Activated CD4-positive, alpha-beta T cell treated with anti-CD3 and anti-CD28 coated beads, Interleukin-2, Interleukin-4, amounts not matched to agents 100 ng/mL and 50 ng/mL, durations not matched to agents 16 hours and 8 hours (primary cell): ENCODE measurements around the gene FAM167B.
"Not testable (repeated sequence)": the region's sequence is repeated elsewhere in the genome, so short reads cannot be mapped to it uniquely, and the experiment has no call there.

Experiments
- DNase-seq: peaks from one replicate; pipeline ENCODE4 v3.0.0-alpha.2; 2020; ENCODE audit warnings: low spot score

The FAM167B gene

DNA sequence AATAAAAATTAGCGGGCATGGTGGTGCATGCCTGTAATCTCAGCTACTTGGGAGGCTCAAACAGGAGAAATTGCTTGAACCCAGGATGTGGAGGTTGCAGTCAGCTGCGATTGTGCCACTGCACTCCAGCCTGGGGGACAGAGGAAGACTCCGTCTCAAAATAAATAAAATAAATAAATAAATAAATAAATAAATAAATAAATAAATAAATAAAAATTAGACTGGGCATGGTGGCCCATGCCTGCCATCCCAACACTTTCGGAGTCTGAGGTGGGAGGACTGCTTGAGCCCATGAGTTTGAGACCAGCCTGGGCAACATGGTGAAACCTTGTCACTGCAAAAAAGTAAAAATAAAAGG lies 16.2 kb downstream of the FAM167B start:
- not testable (repeated sequence) for DNase-seq

DNA sequence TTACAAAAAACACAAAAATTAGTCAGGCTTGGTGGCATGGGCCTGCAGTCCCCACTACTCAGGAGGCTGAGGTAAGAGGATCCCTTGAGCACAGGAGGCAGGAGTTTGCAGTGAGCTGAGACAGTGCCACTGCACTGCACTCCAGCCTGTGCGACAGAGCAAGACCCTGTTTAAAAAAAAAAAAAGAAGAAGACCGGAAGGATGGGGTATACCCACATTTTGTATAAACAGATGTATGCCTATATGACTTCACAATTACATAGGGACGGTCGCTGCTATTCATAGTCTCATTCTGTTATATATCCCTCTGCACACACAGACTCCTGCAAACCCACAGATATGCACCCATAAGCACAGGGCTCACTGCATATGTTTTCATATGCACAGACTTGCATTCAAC lies 16.7 kb downstream of the FAM167B start:
- DNase-seq: no peak

DNA sequence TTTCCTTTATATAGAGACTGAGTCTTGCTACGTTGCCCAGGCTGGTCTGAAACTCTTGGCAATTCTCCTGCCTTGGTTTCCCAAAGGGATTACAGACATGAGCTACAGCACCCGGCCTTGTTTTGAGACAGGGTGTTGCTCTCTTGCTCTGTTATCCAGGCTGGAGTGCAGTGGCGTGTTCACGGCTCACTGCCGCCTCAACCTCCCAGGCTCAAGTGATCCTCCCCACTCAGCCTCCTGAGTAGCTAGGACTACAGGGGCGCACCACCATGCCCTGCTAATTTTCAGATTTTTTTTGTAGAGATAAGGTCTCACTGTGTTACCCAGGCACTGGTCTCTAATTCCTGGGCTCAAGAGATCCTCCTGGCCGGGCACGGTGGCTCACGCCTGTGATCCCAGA lies 18.8 kb downstream of the FAM167B start:
- DNase-seq: no peak

DNA sequence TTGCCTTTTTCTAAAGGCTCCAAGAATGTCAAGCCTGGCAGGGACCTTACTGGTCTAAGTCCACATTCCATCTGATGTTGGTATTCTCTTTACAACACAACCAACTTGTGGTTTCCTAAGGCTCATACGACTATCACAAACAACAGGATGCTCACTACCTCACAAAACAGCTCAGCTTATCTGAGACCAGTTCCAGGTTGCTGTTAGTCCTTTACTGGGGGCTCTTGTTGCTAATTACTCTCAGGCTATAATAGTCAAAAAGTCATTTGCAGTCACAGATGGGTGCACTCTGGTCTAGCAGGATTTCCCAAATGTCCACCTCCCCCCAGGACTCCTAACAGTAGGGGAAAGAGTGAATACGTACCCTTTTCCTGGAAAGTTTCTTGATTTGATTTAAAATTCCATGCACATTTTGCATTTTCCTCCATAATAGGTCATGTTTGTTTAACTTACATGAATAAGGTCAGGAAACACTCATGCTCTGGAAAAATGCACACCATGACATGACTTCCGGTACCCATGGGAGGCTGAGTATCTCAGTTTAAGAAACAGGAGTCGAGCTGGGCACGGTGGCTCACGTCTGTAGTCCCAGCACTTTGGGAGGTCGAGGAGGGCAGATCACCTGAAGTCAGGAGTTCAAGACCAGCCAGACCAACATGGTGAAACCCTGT lies 20.0 kb downstream of the FAM167B start:
- DNase-seq: no peak

DNA sequence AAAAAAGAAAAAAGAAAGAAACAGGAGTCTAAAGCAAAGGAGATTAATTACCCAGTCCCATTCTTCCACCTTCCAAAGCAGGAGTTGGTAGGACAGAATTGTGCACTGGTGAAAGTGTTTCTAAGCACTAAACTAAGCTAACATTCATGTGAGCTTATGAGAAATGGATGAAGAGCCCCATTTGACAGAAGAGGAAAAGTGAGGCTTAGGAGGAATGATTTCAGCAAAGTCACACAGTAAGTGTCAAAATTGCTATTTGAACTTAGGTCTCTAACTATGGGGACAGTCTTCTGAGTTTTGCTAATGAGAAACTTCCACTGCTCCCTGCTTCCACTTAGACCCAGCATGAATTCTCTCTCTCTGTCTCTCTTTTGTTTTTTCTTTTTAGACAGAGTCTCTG lies 22.7 kb downstream of the FAM167B start:
- DNase-seq: no peak

DNA sequence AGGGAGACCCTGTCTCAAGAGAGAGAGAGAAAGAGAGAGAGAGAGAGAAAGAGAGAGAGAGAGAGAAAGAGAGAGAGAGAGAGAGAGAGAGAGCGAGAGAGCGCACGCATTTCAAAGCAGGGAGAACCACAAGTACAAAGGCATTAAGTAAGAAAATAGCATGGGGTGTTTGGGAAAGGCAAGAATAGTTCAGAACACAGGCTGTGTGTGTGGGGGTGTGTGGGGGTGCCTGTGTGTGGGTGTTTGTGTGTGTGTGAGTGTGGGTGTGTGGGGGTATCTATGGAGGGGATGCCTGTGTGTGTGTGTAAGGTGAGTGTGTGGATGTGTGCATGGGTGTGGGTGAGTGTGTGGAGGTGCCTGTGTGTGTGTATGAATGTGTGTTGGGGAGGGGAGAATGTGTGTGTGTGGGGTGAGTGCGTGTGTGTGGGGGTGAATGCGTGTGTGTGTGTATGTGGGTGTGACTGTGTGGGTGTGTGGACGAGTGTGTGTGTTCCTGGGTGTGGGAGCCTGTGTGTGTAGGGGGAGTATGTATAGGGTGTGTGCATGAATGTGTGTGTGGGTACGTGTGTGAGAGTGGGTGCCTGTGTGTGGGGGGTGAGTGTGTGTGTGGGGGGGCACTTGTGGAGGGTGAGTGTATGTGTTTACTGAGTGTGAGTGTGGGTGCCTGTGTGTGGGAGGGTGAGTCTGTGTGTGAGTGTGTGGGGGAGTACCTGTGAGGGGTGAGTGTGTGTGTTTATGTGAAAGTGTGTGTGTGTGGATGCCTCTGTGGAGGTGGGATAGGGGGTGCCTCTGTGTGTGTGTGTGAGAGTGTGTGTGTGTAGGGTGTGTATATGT lies 25.8 kb downstream of the FAM167B start:
- DNase-seq: no peak

DNA sequence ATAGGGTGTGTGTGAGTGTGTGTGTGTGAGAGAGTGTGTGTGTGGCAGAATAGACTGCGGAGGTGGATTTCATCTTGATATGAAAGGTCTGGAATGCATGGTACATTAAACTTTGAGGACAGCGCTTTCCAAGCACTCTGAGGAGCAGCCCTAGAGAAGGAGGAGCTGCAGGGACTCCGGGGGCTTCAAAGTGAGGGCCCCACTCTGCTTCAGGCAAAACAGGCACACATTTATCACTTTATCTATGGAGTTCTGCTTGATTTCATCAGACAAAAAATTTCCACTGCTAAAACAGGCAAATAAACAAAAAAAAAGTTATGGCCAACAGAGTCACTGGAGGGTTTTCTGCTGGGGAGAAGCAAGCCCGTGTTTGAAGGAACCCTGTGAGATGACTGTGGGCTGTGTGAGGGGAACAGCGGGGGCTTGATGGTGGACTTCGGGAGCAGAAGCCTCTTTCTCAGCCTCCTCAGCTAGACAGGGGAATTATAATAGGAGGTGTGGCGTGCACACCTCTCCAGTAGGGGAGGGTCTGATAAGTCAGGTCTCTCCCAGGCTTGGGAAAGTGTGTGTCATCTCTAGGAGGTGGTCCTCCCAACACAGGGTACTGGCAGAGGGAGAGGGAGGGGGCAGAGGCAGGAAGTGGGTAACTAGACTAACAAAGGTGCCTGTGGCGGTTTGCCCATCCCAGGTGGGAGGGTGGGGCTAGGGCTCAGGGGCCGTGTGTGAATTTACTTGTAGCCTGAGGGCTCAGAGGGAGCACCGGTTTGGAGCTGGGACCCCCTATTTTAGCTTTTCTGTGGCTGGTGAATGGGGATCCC lies 26.6 kb downstream of the FAM167B start:
- peak; percentile 72 for DNase-seq

DNA sequence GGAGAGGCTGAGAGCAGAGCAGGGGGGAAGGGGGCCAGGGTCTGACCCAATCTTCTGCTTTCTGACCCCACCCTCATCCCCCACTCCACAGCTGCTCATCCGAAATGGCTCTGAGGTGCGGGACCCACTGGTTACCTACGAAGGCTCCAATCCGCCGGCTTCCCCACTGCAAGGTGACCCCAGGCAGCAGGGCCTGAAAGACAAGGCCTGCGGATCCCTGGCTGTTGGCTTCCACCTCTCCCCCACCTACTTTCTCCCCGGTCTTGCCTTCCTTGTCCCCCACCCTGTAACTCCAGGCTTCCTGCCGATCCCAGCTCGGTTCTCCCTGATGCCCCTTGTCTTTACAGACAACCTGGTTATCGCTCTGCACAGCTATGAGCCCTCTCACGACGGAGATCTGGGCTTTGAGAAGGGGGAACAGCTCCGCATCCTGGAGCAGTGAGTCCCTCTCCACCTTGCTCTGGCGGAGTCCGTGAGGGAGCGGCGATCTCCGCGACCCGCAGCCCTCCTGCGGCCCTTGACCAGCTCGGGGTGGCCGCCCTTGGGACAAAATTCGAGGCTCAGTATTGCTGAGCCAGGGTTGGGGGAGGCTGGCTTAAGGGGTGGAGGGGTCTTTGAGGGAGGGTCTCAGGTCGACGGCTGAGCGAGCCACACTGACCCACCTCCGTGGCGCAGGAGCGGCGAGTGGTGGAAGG lies 27.8 kb downstream of the FAM167B start:
- no peak for DNase-seq

DNA sequence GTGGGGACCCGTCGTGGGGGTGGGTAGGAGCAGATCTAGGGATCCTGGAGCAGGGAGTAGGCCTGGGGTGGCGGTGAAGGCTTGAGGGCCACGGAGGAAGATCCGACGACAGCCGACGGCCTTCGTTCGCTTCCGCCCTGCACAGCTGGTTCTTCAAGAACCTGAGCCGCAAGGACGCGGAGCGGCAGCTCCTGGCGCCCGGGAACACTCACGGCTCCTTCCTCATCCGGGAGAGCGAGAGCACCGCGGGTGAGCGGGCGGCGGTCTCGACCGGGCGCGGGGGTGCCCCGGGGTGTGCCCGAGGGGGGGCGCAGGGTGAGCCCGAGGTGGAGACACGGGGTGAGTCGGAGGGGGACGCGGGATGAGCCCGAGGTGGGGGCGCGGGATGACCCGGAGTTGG lies 28.4 kb downstream of the FAM167B start:
- no peak for DNase-seq

DNA sequence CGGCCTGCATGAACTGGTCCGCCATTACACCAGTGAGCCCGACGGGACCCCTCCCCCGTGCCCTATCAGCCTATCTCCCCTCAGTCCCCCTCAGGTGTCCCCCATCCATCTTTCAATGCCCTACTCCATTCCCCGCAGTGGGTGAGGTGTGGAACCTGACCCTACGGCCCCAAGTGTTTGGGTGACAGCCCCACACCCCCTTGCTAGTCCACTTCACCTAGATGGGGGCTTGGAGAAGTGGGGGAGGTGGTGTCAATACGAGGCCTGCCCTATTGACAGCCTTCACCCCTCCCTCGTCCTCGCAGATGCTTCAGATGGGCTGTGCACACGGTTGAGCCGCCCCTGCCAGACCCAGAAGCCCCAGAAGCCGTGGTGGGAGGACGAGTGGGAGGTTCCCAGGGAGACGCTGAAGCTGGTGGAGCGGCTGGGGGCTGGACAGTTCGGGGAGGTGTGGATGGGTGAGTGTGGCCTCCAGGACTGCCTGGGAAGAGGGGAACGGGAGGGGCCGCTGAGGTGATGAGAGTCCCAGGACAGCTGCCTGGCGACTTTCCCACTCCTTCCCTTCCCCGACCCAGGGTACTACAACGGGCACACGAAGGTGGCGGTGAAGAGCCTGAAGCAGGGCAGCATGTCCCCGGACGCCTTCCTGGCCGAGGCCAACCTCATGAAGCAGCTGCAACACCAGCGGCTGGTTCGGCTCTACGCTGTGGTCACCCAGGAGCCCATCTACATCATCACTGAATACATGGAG lies 29.2 kb downstream of the FAM167B start:
- no peak for DNase-seq

DNA sequence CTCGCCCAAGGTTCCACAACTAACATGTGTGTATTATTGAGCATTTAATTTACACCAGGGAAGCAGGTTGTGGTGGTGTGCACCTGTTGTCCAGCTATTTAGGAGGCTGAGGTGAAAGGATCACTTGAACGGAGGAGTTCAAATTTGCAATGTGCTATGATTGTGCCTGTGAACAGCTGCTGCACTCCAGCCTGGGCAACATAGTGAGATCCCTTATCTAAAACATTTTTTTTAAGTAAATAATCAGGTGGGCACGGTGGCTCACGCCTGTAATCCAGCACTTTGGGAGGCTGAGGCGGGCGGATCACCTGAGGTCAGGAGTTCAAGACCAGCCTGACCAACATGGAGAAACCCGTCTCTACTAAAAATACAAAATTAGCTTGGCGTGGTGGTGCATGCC lies 37.8 kb downstream of the FAM167B start:
- not testable (repeated sequence) for DNase-seq

DNA sequence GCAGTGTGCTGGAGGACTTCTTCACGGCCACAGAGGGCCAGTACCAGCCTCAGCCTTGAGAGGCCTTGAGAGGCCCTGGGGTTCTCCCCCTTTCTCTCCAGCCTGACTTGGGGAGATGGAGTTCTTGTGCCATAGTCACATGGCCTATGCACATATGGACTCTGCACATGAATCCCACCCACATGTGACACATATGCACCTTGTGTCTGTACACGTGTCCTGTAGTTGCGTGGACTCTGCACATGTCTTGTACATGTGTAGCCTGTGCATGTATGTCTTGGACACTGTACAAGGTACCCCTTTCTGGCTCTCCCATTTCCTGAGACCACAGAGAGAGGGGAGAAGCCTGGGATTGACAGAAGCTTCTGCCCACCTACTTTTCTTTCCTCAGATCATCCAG lies 38.6 kb downstream of the FAM167B start:
- DNase-seq: no peak

DNA sequence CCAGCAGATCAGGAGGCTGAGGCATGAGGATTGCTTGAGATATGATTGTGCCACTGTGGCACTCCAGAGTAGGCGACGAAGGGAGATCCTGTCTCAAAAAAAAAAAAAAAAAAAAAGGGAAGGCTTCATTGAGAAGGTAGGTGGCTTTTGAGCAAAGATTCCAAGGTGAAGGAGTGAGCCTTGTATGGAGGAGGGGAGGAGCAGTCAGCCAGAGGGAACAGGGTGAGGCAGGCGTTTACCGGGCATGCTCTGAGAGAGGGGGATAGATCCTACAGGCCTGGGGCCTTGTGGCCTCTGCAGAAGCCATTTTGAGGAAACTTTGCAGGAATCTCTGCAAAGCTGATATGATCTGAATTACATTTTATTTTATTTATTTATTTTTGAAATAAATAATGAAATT lies 39.7 kb downstream of the FAM167B start:
- DNase-seq: no peak

DNA sequence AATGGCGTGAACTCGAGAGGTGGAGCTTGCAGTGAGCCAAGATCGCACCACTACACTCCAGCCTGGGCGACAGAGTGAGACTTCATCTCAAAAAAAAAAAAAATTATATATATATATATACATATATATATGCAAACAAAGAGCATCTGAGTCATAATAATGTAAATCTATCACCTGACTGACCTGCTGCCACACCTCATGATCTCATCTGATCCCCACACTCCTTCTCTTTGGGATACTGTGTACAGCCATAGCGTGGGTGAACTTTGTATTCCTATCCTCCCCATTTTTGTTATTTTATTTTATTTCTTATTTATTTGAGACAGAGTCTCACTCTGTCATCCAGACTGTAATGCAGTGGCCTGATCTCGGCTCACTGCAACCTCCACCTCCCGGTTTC lies 42.2 kb downstream of the FAM167B start:
- DNase-seq: no peak

DNA sequence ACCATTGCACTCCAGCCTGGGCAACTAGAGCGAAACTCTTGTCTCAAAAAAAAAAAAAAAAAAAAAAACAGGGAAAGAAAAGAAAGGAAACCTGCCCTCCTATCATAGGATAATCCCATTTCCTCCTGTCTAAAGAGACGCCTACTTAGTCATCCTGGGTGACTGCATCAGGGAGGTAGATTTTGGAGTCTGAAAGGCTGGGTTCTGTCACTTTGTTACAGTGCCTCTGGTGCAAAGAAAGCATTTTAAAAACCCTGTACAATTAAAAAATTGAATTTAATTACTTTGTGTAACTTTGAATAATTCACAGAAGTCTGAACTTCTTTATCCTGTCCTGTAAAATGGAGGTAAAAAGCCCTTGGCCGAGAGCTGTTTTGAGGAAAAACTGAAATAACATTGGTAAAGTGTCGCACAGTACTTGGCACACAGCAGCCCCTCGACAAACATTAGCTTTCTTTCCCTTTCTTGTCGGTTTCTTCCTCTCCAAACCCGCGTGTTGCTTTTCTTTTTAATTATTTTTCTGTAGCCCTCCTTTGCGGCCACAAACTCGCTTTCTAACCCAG lies 44.2 kb downstream of the FAM167B start:
- no peak for DNase-seq

DNA sequence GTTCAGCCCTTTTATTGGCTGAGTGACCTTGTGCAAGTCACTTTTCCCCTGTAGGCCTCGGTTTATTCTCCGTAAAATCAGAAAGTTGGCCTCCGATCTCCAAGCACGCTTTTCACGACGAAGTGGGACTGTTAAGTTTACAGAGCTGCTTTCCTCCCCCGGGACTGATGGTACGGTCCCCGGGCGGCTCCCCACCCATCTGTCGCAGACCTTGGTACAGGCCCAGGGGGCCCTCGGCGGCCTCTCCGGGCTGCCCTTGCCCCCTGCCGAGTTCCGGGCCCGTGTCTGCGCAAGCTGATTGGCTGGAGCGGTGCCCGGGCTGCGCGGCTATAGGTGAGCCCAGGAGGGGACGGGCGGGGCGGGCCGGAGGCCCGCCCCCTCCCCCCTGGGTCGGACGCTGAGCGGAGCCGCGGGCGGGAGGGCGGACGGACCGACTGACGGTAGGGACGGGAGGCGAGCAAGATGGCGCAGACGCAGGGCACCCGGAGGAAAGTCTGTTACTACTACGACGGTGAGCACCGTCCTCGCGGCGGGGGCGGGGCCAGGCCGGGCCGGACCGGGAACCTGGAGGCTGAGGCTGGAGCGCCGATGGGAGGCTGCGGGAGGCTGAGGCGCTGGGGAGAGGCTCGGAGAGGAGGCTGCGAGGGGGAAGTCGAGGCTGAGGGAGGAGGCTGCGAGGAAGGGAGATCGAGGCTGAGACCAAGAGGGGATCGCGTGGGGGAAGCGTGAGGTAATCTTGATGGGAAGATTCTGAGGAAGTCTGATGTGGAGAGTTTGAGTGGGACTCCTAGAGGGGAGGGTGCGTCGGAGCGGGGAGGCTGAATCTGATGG lies 44.9 kb downstream of the FAM167B start, which contains the start of gene HDAC1:
HDAC1 (plus strand) TSS at position 376 of the 831 bp plus-strand sequence; CDS start at position 463, 87 bp downstream.
- peak; percentile 98 for DNase-seq

DNA sequence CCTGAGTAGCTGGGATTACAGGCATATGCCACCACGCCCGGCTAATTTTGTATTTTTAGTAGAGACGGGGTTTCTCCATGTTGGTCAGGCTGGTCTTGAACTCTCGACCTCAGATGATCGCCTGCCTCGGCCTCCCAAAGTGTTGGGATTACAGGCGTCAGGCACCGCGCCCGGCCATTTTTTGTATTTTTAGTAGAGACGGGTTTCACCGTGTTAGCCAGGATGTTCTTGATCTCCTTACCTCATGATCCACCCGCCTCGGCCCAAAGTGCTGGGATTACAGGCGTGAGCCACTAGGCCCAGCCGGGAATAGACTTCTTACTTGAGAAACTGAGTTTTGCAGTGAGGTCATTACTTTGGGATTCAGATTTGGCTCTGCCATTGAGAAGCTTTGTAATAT lies 51.2 kb downstream of the FAM167B start:
- DNase-seq: not testable (repeated sequence)
